ENCODE data around the gene ANXA5. TPM values are rescaled to one million over a fixed set of nuclear protein-coding genes. Genes with fewer than 3 reads are reported as not detected.

Gene ANXA5
- total and polyA plus RNA-seq, 9 of the 15 experiments (the other 6 are each of a cell fraction or from before 2014, with no cell fraction given): 49.9 to 131 (median 84.5) TPM

DNA sequence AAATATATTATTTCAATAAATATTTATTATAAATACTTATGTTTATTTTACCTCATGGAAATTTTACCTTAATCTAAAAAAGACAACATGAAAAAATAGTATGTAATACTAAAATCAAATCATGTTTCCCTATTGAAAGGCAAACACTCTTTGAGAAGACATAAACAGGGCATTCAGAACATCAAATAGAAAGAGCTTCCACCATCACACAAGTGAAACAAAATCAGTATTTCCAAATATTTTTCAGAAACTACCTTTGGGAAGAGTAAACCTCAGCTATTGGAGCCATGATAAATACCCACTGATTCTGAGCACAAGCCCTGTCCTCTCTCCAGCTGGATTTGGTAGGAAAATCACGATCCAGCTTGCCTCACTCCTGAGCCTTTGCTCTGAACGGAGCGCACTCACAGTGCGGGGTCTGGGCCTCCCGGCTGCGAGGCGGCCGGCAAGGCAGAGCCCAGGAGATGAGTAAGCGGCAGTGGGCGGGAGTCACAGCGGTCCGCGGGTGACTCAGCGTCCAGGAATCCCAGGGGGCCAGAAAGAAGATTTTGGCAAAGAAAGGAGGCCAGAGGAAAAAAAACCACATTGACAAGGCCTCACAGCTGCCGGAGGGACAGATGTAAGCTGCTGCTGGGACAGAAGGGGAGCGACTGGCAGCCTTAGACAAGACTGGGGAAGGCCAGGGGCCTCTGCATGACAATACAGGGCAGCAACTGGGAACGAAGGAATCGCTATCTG lies 14.7 kb upstream of the ANXA5 start (continued):
- TF ChIP-seq ZNF197 (CRISPR knock-in tag; IDR thresholded peaks at IDR 0.05; ENCODE audit: low read depth): no peak
- TF ChIP-seq KLF1 (tag; IDR thresholded peaks at IDR 0.05): no peak
- TF ChIP-seq, protein P1, sequence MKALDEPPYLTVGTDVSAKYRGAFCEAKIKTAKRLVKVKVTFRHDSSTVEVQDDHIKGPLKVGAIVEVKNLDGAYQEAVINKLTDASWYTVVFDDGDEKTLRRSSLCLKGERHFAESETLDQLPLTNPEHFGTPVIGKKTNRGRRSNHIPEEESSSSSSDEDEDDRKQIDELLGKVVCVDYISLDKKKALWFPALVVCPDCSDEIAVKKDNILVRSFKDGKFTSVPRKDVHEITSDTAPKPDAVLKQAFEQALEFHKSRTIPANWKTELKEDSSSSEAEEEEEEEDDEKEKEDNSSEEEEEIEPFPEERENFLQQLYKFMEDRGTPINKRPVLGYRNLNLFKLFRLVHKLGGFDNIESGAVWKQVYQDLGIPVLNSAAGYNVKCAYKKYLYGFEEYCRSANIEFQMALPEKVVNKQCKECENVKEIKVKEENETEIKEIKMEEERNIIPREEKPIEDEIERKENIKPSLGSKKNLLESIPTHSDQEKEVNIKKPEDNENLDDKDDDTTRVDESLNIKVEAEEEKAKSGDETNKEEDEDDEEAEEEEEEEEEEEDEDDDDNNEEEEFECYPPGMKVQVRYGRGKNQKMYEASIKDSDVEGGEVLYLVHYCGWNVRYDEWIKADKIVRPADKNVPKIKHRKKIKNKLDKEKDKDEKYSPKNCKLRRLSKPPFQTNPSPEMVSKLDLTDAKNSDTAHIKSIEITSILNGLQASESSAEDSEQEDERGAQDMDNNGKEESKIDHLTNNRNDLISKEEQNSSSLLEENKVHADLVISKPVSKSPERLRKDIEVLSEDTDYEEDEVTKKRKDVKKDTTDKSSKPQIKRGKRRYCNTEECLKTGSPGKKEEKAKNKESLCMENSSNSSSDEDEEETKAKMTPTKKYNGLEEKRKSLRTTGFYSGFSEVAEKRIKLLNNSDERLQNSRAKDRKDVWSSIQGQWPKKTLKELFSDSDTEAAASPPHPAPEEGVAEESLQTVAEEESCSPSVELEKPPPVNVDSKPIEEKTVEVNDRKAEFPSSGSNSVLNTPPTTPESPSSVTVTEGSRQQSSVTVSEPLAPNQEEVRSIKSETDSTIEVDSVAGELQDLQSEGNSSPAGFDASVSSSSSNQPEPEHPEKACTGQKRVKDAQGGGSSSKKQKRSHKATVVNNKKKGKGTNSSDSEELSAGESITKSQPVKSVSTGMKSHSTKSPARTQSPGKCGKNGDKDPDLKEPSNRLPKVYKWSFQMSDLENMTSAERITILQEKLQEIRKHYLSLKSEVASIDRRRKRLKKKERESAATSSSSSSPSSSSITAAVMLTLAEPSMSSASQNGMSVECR (CRISPR knock-in tag; IDR thresholded peaks at IDR 0.05): no peak
- TF ChIP-seq CBX8 (IDR thresholded peaks at IDR 0.05; ENCODE audit: borderline replicate concordance, extremely low read depth, low read depth, low read length, poor library complexity, severe bottlenecking): no peak
- TF ChIP-seq NCOA2 (IDR thresholded peaks at IDR 0.05; ENCODE audit: partially characterized antibody in 2 of 2): no peak
- no peak for TF ChIP-seq ZNF23 (CRISPR knock-in tag; IDR thresholded peaks at IDR 0.05)
- TF ChIP-seq, protein P2, sequence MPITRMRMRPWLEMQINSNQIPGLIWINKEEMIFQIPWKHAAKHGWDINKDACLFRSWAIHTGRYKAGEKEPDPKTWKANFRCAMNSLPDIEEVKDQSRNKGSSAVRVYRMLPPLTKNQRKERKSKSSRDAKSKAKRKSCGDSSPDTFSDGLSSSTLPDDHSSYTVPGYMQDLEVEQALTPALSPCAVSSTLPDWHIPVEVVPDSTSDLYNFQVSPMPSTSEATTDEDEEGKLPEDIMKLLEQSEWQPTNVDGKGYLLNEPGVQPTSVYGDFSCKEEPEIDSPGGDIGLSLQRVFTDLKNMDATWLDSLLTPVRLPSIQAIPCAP (CRISPR knock-in tag; IDR thresholded peaks at IDR 0.05; ENCODE audit: borderline replicate concordance): no peak
- TF ChIP-seq, protein P3, sequence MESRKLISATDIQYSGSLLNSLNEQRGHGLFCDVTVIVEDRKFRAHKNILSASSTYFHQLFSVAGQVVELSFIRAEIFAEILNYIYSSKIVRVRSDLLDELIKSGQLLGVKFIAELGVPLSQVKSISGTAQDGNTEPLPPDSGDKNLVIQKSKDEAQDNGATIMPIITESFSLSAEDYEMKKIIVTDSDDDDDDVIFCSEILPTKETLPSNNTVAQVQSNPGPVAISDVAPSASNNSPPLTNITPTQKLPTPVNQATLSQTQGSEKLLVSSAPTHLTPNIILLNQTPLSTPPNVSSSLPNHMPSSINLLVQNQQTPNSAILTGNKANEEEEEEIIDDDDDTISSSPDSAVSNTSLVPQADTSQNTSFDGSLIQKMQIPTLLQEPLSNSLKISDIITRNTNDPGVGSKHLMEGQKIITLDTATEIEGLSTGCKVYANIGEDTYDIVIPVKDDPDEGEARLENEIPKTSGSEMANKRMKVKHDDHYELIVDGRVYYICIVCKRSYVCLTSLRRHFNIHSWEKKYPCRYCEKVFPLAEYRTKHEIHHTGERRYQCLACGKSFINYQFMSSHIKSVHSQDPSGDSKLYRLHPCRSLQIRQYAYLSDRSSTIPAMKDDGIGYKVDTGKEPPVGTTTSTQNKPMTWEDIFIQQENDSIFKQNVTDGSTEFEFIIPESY (CRISPR knock-in tag; IDR thresholded peaks at IDR 0.05): no peak
- TF ChIP-seq HCFC1 (IDR thresholded peaks at IDR 0.05; ENCODE audit: low read depth, low read length): no peak
- TF ChIP-seq, protein P4, sequence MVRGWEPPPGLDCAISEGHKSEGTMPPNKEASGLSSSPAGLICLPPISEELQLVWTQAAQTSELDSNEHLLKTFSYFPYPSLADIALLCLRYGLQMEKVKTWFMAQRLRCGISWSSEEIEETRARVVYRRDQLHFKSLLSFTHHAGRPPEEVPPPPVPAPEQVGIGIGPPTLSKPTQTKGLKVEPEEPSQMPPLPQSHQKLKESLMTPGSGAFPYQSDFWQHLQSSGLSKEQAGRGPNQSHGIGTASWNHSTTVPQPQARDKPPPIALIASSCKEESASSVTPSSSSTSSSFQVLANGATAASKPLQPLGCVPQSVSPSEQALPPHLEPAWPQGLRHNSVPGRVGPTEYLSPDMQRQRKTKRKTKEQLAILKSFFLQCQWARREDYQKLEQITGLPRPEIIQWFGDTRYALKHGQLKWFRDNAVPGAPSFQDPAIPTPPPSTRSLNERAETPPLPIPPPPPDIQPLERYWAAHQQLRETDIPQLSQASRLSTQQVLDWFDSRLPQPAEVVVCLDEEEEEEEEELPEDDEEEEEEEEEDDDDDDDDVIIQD (CRISPR knock-in tag; IDR thresholded peaks at IDR 0.05): no peak
- TF ChIP-seq MTA2 (IDR thresholded peaks at IDR 0.05; ENCODE audit: low read depth): no peak
- no peak for TF ChIP-seq FIP1L1 (IDR thresholded peaks at IDR 0.05; ENCODE audit: low read depth, low read length, poor library complexity, severe bottlenecking)
- no peak for TF ChIP-seq NFE2L1 (tag; IDR thresholded peaks at IDR 0.05; ENCODE audit: borderline replicate concordance, low read depth)
- TF ChIP-seq OTX1 (CRISPR knock-in tag; IDR thresholded peaks at IDR 0.05): no peak
- no peak for TF ChIP-seq DACH1 (IDR thresholded peaks at IDR 0.05; ENCODE audit: partially characterized antibody)
- TF ChIP-seq TFAM (CRISPR knock-in tag; conservative IDR thresholded peaks at IDR 0.05): no peak
- TF ChIP-seq SP2 (IDR thresholded peaks at IDR 0.05; ENCODE audit: extremely low read depth, low read depth, low read length, poor library complexity, severe bottlenecking): no peak
- no peak for TF ChIP-seq MYNN (IDR thresholded peaks at IDR 0.05)
- no peak for TF ChIP-seq MYNN (CRISPR knock-in tag; IDR thresholded peaks at IDR 0.05)
